Measurements from ENCODE around the gene DMC1. TPM values are rescaled to one million over a fixed set of nuclear protein-coding genes. Genes with fewer than 3 reads are reported as not detected.

DMC1 gene
- polyA plus RNA-seq, 12 donors, result 3.5 to 9.0 (median 4.9) TPM; not detected in 1

- DNase-seq, result no peak
Observed at GRCh38 chr22:38504731-38505540, 65.0 kb downstream of the DMC1 start.

- no peak for DNase-seq
Observed at GRCh38 chr22:38503021-38503420, 67.0 kb downstream of the DMC1 start.

- DNase-seq, result no peak
Observed at GRCh38 chr22:38501797-38502672, 67.9 kb downstream of the DMC1 start.

- no peak for DNase-seq
Observed at GRCh38 chr22:38497869-38498268, 72.1 kb downstream of the DMC1 start.

GRCh38 chr22:38494939-38495338, 75.0 kb downstream of the DMC1 start:
- no peak for DNase-seq

- DNase-seq, result no peak
Observed at GRCh38 chr22:38494498-38494897, 75.5 kb downstream of the DMC1 start.

GRCh38 chr22:38491707-38492348, 78.2 kb downstream of the DMC1 start:
- no peak for DNase-seq

GRCh38 chr22:38490915-38491314, 79.1 kb downstream of the DMC1 start:
- DNase-seq, result peak; percentile 46

GRCh38 chr22:38490475-38490874, 79.5 kb downstream of the DMC1 start:
- DNase-seq, result no peak

GRCh38 chr22:38489561-38490145, 80.3 kb downstream of the DMC1 start:
- no peak for DNase-seq

GRCh38 chr22:38489142-38489541, 80.8 kb downstream of the DMC1 start:
- no peak for DNase-seq

- DNase-seq, result no peak
Observed at GRCh38 chr22:38487946-38488345, 82.0 kb downstream of the DMC1 start.

GRCh38 chr22:38485783-38486182, 84.2 kb downstream of the DMC1 start:
- no peak for DNase-seq

- no peak for DNase-seq
Observed at GRCh38 chr22:38484244-38484643, 85.7 kb downstream of the DMC1 start.

- DNase-seq, result no peak
Observed at GRCh38 chr22:38482662-38483308, 87.2 kb downstream of the DMC1 start.

GRCh38 chr22:38481871-38482332, 88.1 kb downstream of the DMC1 start:
- DNase-seq, result no peak

GRCh38 chr22:38481162-38481870, 88.7 kb downstream of the DMC1 start:
- no peak for DNase-seq

GRCh38 chr22:38479096-38479837, 90.7 kb downstream of the DMC1 start:
- no peak for DNase-seq

GRCh38 chr22:38477585-38477984, 92.4 kb downstream of the DMC1 start:
- no peak for DNase-seq
